Panc1 (cell line): ENCODE results near the gene PABPN1. TPM values are rescaled to one million over a fixed set of nuclear protein-coding genes. Genes with fewer than 3 reads are reported as not detected.

Source experiments
- ATAC-seq: fragments of 200-7000 bp; cut with Tn5 transposase; 2 replicates; pipeline ENCODE4 v1.9.1; 2020; ENCODE audit warnings: mild to moderate bottlenecking, moderate library complexity
- BruUV-seq: library from RNA; stranded (reverse); fragments of 400-500 nt; replicated peaks from 2 replicates; lab custom pipeline; 2021; lab: Mats Ljungman, UMichigan
- CTCF ChIA-PET: fragments of 300-600 bp; sonication (Branson Sonifier 250); formaldehyde crosslinking; loops from one replicate; lab custom pipeline; 2022; ENCODE audit warnings: antibody characterized with exemption; lab: Charles Lee
- POLR2A ChIA-PET: fragments of 300-600 bp; sonication (Branson Sonifier 250); formaldehyde crosslinking; loops from one replicate; lab custom pipeline; 2022; ENCODE audit warnings: antibody characterized with exemption; lab: Charles Lee
- DNase-seq: peaks from one replicate; pipeline ENCODE4 v3.0.0-alpha.2; 2010; ENCODE audit warnings: low read depth, low spot score
- H3K27ac ChIP-seq: 2 replicates; pipeline ENCODE4 v1.5.1; 2011; ENCODE audit warnings: mild to moderate bottlenecking, low read length, inconsistent platforms
- H3K27me3 ChIP-seq: fragments of 200-500 bp; sonication (Bioruptor generic); 2 replicates; pipeline ENCODE4 v1.6.0; 2014; ENCODE audit warnings: low read length, inconsistent platforms; ENCODE audit not compliant: control insufficient read depth, insufficient read depth
- H3K36me3 ChIP-seq: fragments of 200-500 bp; sonication (Bioruptor generic); 2 replicates; pipeline ENCODE4 v1.5.1; 2014; ENCODE audit warnings: inconsistent platforms, mild to moderate bottlenecking, low read length, moderate library complexity; ENCODE audit not compliant: control insufficient read depth, insufficient read depth
- H3K4me1 ChIP-seq: 2 replicates; pipeline ENCODE4 v1.5.1; 2011; ENCODE audit warnings: inconsistent platforms, mild to moderate bottlenecking, low read length, moderate library complexity; ENCODE audit not compliant: control insufficient read depth, insufficient read depth
- H3K4me3 ChIP-seq, 2 experiments: 2 replicates each; pipeline ENCODE4 v1.5.1; 2011 to 2012; ENCODE audit warnings: low read depth in 2 of 2, low read length in 2 of 2, mild to moderate bottlenecking in 2 of 2, inconsistent platforms in 1 of 2, moderate library complexity in 1 of 2
- H3K9me3 ChIP-seq: fragments of 200-500 bp; sonication (Bioruptor generic); 2 replicates; pipeline ENCODE4 v1.5.1; 2014; ENCODE audit warnings: low read depth, mild to moderate bottlenecking, inconsistent platforms, low read length, moderate library complexity; ENCODE audit not compliant: control insufficient read depth, insufficient read depth
- POLR2AphosphoS5 ChIP-seq: IDR thresholded peaks from 2 replicates; pipeline ENCODE4 v1.6.1; 2012; ENCODE audit warnings: mild to moderate bottlenecking, low read depth, low read length, moderate library complexity
- SIN3A ChIP-seq: IDR thresholded peaks from 2 replicates; pipeline ENCODE4 v1.6.1; 2012; ENCODE audit warnings: low read depth, mild to moderate bottlenecking, low read length, moderate library complexity, borderline replicate concordance; ENCODE audit not compliant: insufficient read depth
- TCF7L2 ChIP-seq: IDR thresholded peaks from 2 replicates; pipeline ENCODE4 v1.6.1; 2011; ENCODE audit warnings: mild to moderate bottlenecking, low read depth, low read length, inconsistent platforms
- in situ Hi-C: cut with HindIII; loops from 2 replicates; pipeline ENCODE4 v1.10.0; 2016; ENCODE audit warnings: low sequenced_read_pairs, low pct_unique_long_range_greater_than_20kb
- intact Hi-C: fragments of 100-400 bp; cut with micrococcal nuclease; formaldehyde crosslinking; loops from one replicate; pipeline ENCODE4 v1.10.0; 2022; ENCODE audit not compliant: unreplicated experiment
- total RNA-seq: library from RNA; stranded (reverse); gene quantifications from one replicate; pipeline ENCODE4 v1.2.1, GENCODE V29; 2021; ENCODE audit not compliant: unreplicated experiment
- TF ChIP-seq, protein P1 (sequence below): fragments of 450-650 bp; IDR thresholded peaks from 2 replicates; pipeline ENCODE4 v1.5.1; 2017; ENCODE audit warnings: mild to moderate bottlenecking
- TF ChIP-seq, protein P2 (sequence below), 2 experiments: IDR thresholded peaks; 2 replicates each; pipeline ENCODE4 v1.6.1; 2011 to 2012; ENCODE audit warnings: low read depth in 2 of 2, control low read depth in 1 of 2, low read length in 1 of 2, mild to moderate bottlenecking in 1 of 2, moderate library complexity in 1 of 2; ENCODE audit not compliant: insufficient read depth in 1 of 2

The PABPN1 gene
- total RNA-seq, 1 experiment from 2014 or later: 159 TPM

DNA sequence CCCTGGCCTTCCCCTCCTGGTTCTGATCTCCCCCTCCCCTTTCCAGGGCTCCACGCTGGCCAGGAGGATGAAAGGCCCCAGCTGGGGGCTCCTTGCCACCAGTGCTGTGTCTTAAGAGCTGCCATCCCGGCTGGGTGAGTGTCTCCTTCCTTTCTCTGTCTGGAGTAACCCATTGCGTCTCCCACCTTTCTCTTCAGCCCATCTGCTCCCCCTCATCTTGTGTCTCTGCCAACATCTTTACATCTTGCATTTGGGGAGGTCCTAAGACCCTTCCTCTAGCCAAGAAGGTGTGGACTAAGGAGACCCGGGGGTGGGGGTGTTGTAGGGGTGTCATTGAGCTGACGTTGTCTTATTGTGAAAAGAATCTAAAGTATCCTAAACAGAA is 14.1 kb upstream of the PABPN1 start:
- DNase-seq (no peak), ATAC-seq (no peak; the same call in 1 of the 2 replicates)
- no TSS peak for BruUV-seq
- Histone ChIP-seq H3K27me3 (no peaks in the 10 kb centered on the region), H3K9me3 (no peaks in the 10 kb centered on the region), H3K27ac (peak overlapping the region; percentile 97), H3K4me3 (peak overlapping the region; percentile 90 to 95), H3K4me1 (peaks cover 19% of the 10 kb centered on the region), H3K36me3 (peaks cover 5% of the 10 kb centered on the region; the same call in 1 of the 2 replicates)
- TF ChIP-seq, protein P1, sequence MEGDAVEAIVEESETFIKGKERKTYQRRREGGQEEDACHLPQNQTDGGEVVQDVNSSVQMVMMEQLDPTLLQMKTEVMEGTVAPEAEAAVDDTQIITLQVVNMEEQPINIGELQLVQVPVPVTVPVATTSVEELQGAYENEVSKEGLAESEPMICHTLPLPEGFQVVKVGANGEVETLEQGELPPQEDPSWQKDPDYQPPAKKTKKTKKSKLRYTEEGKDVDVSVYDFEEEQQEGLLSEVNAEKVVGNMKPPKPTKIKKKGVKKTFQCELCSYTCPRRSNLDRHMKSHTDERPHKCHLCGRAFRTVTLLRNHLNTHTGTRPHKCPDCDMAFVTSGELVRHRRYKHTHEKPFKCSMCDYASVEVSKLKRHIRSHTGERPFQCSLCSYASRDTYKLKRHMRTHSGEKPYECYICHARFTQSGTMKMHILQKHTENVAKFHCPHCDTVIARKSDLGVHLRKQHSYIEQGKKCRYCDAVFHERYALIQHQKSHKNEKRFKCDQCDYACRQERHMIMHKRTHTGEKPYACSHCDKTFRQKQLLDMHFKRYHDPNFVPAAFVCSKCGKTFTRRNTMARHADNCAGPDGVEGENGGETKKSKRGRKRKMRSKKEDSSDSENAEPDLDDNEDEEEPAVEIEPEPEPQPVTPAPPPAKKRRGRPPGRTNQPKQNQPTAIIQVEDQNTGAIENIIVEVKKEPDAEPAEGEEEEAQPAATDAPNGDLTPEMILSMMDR: no peak
- no peak for TF ChIP-seq SIN3A
- TF ChIP-seq POLR2AphosphoS5: no peak
- TF ChIP-seq TCF7L2: no peak
- TF ChIP-seq, protein P2, sequence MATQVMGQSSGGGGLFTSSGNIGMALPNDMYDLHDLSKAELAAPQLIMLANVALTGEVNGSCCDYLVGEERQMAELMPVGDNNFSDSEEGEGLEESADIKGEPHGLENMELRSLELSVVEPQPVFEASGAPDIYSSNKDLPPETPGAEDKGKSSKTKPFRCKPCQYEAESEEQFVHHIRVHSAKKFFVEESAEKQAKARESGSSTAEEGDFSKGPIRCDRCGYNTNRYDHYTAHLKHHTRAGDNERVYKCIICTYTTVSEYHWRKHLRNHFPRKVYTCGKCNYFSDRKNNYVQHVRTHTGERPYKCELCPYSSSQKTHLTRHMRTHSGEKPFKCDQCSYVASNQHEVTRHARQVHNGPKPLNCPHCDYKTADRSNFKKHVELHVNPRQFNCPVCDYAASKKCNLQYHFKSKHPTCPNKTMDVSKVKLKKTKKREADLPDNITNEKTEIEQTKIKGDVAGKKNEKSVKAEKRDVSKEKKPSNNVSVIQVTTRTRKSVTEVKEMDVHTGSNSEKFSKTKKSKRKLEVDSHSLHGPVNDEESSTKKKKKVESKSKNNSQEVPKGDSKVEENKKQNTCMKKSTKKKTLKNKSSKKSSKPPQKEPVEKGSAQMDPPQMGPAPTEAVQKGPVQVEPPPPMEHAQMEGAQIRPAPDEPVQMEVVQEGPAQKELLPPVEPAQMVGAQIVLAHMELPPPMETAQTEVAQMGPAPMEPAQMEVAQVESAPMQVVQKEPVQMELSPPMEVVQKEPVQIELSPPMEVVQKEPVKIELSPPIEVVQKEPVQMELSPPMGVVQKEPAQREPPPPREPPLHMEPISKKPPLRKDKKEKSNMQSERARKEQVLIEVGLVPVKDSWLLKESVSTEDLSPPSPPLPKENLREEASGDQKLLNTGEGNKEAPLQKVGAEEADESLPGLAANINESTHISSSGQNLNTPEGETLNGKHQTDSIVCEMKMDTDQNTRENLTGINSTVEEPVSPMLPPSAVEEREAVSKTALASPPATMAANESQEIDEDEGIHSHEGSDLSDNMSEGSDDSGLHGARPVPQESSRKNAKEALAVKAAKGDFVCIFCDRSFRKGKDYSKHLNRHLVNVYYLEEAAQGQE (IDR thresholded peaks at IDR 0.05; ENCODE audit: insufficient read depth in 1 of 2, low read depth in 2 of 2, low read length in 1 of 2): no peak
- ChIA-PET POLR2A (interaction anchor here (0.6 kb wide), 1 partner anchor 208 kb away, joined by 7 read pairs; no protein-coding TSS in a partner anchor), CTCF (interaction anchor here (0.6 to 1.2 kb wide), 2 partner anchors 53 to 55 kb away, joined by 3 to 4 read pairs; no protein-coding TSS in a partner anchor)
- in situ Hi-C loops: no loop called here
- intact Hi-C loops: no loop called here

GRCh38 chr14:23307687-23308644 is 13.3 kb upstream of the PABPN1 start:
- no peaks in the 10 kb centered on the region for H3K27me3 ChIP-seq
- CTCF ChIA-PET: no interaction called here
- H3K36me3 ChIP-seq: peaks cover 5% of the 10 kb centered on the region
- no TSS peak for BruUV-seq
- no peak for DNase-seq
- no peak for ATAC-seq
- no peaks in the 10 kb centered on the region for H3K9me3 ChIP-seq
- H3K4me3 ChIP-seq: peak overlapping the region; percentile 90 to 95
- TF ChIP-seq, protein P1: no peak
- no peak for TF ChIP-seq TCF7L2
- no peak for TF ChIP-seq POLR2AphosphoS5
- TF ChIP-seq, protein P2 (IDR thresholded peaks at IDR 0.05; ENCODE audit: insufficient read depth in 1 of 2, low read depth in 2 of 2, low read length in 1 of 2): no peak
- no peak for TF ChIP-seq SIN3A
- intact Hi-C loops: no loop called here
- H3K4me1 ChIP-seq: peaks cover 19% of the 10 kb centered on the region
- in situ Hi-C loops: no loop called here
- POLR2A ChIA-PET: interaction anchor here (0.6 kb wide), 1 partner anchor 208 kb away, joined by 7 read pairs; no protein-coding TSS in a partner anchor
- H3K27ac ChIP-seq: peak overlapping the region; percentile 97
